ENCODE results near the gene FAM25A.
"Not testable (repeated sequence)": the region's sequence is repeated elsewhere in the genome, so short reads cannot be mapped to it uniquely, and the experiment has no call there.

Gene FAM25A

GRCh38 chr10:87020056-87020455 lies at the start of gene FAM25A:
TSS of gene FAM25A (plus strand) at chr10:87020294. CDS start at chr10:87020325, 31 bp downstream.
- not testable (repeated sequence) for DNase-seq (ENCODE audit: low spot score)

DNA sequence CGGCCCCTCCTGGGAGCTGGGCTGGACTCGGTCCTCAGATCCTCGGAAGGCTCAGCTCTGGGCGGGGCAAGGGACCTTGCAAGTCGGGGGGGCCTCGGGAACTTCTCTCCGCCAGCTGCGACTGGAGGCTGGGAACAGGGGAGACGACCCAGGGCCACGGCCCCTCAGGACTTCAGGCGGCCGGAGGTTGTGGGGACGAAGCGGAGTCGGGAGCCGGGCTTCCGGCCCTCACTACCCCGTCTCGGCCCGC lies 49.2 kb upstream of the FAM25A start:
- no peak for DNase-seq (ENCODE audit: low spot score)

GRCh38 chr10:86971232-86971991 lies 48.7 kb upstream of the FAM25A start:
- DNase-seq (ENCODE audit: low spot score) = peak; percentile 77

- DNase-seq (ENCODE audit: low spot score) = no peak
These were observed 47.3 kb upstream of the FAM25A start for GRCh38 chr10:86972613-86973380.

DNA sequence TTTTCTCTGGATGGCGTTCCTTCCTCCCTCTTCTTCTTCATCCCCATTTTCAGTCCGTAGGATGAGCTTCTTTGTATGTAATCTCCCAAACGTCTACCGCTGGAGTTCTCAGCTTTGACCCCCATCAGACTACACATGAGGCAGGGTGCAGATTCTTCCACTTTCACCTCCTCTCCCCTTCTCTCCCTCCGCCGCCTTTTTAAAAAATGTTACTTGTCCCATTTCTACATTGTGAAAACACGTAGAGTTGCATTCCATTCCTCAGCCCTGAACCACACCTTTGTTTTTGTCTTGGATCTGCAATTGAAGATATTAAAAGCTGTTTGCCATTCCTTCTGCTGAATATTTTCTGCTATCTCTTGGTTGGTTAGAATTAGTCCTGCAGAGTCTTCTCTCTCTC lies 45.6 kb upstream of the FAM25A start:
- no peak for DNase-seq (ENCODE audit: low spot score)

DNA sequence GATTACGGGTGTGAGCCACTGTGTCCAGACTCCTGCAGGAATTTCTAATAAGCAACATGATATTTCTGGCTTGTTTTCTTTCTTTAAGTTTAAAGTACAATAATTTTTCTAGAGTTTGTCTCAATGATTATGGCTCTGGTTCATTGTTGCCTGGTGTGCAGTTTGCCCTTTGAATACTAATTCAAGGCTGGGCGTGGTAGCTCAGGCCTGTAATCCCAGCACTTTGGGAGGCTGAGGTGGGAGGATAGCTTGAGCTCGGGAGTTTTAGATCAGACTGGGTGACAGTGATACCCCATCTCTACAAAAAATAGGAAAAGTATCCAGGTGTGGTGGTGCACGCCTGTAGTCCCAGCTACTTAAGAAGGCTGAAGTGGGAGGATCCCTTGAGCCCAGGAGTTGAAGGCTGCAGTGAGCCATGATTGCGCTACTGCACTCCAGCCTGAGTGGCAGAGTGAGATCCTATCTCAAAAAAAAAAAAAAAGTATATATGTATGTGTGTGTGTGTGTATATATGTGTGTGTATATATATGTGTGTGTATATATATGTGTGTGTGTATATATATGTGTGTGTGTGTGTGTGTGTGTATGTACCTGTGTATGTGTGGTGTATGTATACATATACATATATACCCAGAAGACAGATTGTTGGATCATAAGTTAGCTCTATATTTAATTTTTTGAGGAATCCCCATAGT lies 43.6 kb upstream of the FAM25A start:
- no peak for DNase-seq (ENCODE audit: low spot score)

DNA sequence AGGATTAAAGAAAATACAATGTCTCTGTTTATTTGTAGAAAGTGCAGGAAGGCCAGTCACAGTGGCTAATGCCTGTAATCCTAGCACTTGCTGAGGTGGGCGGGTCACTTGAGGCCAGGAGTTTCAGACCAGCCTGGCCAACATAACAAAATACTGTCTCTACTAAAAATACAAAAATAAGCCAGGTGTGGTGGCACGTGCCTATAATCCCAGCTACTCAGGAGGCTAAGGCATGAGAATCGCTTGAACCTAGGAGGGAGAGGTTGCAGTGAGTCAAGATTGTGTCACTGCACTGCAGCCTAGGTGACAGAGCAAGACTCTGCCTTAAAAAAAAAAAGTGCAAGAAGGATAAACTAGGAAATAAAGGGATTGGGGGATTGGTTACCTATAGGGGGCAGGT lies 41.6 kb upstream of the FAM25A start:
- DNase-seq (ENCODE audit: low spot score) = not testable (repeated sequence)

- no peak for DNase-seq (ENCODE audit: low spot score)
These were observed 40.7 kb upstream of the FAM25A start for GRCh38 chr10:86979296-86979818.

DNA sequence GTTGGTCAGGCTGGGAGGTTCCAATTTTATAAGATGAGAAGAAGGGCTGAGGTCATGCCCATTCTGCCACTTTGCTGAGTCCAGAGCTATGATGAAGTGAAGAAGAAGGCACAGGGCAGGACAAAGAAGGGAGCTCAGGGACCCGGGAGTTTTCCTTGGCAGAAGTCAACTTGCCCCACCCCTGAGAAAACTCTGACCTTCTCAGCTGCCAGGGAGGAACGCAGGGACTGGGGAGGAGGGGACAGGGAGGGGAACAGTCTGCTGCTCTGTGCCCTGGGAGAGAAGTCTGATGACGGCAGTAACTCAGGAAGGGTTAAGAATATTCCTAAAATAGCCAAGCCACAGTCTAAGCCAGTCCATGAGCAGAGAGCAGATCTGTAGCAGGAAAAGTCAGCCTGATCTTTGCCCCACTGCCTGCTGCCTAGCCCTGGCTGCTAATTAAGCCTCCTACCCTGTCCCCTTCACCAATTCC lies 40.1 kb upstream of the FAM25A start:
- no peak for DNase-seq (ENCODE audit: low spot score)

GRCh38 chr10:86981020-86981419 lies 39.1 kb upstream of the FAM25A start:
- DNase-seq (ENCODE audit: low spot score) = not testable (repeated sequence)

DNA sequence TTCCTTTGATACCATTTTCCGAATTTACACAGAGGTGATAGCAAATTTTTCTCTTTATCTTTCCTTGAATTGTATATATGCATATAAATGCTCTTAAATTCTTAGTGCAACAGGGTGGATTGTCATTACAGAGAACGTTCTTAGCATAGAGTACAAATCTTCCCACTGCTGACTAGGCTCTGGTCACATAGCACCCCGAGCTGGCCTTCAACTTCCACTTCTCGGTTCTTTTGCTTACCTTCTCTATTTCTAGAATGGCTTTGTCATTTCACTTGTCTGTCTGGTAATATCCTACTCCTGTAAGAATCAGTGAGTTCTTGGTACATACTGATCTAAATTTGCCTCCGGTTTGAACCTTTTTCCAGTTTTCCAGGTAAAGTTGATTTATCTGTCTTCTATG lies 38.4 kb upstream of the FAM25A start:
- no peak for DNase-seq (ENCODE audit: low spot score)

- DNase-seq (ENCODE audit: low spot score) = not testable (repeated sequence)
These were observed 35.6 kb upstream of the FAM25A start for GRCh38 chr10:86984498-86984897.

DNA sequence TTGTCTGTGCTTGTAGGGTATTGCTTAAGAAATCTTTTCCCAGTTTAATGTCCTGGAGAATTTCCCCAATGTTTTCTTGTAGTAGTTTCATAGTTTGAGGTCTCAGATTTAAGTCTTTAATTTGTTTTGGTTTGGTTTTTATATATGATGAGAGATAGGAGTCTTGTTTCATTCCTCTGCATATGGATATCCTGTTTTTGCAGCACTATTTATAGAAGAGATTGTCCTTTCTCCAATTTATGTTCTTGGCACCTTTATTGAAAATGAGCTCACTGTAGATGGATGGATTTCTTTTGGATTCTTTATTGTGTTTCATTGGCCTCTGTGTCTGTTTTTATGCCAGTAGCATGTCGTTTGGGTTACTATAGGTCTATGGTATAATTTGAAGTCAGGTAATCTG lies 31.6 kb upstream of the FAM25A start:
- no peak for DNase-seq (ENCODE audit: low spot score)

DNA sequence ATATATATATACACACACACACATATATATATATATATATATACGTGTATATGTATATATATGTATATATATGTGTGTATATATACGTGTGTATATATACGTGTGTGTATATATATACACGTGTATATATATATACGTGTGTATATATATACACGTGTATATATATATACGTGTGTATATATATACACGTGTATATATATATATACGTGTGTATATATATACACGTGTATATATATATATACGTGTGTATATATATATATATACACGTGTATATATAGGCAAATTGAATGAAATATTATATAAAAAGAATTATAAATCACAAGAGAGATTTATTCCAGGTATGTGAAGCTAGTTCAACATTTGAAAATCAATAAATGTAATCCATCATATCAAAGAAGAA lies 28.7 kb upstream of the FAM25A start:
- DNase-seq (ENCODE audit: low spot score) = not testable (repeated sequence)

- no peak for DNase-seq (ENCODE audit: low spot score)
These were observed 27.6 kb upstream of the FAM25A start for GRCh38 chr10:86992456-86992855.

GRCh38 chr10:86992929-86993328 lies 27.2 kb upstream of the FAM25A start:
- no peak for DNase-seq (ENCODE audit: low spot score)

DNA sequence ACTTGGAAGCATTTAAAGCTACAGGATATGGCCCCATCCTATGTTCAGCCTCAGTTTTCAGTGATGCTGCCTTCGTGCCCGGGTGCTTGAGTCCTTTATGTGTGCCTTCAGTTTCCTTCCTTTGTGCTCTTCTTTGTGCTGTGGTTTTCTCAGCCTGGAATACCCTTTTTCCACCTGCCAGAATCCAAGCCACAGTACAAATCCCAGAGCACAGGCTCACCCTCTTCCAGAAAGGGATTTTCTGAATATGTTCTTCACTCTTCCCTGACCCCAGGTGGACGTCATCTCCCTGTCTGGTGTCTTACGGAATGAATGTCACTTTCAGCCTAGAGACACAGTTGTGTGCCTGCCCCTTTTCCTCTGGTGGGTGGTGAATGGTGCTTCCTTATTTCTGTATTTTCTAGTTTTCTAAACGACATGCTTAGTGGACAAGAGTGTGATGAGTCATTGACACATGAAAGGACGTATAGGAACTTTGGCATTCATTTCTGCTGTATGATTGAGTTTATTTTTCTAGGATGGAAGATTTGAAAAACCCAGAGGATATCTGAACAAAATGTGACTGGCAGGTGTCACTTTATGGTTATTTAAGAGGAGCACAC lies 20.2 kb upstream of the FAM25A start:
- DNase-seq (ENCODE audit: low spot score) = not testable (repeated sequence)

- no peak for DNase-seq (ENCODE audit: low spot score)
These were observed 19.6 kb upstream of the FAM25A start for GRCh38 chr10:87000491-87000890.

- not testable (repeated sequence) for DNase-seq (ENCODE audit: low spot score)
These were observed 13.0 kb upstream of the FAM25A start for GRCh38 chr10:87007124-87007523.

DNA sequence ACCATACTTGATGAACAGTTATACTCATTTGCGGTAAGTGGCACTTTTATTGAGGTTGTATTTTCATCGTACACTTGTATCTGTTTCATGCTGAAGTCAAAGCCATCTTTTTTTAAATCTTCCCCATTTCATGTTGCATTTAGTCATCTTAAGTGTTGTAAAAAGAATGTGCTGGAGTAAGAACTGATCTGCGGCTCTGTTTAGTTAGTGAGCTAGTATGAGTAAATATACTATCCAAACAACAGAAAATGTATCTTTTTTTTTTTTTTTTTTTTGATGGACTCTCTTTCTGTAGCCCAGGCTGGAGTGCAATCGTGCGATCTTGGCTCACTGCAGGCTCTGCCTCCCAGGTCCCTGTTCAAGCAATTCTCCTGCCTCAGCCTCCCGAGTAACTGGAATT lies 12.4 kb upstream of the FAM25A start:
- DNase-seq (ENCODE audit: low spot score) = not testable (repeated sequence)

GRCh38 chr10:87008303-87008702 lies 11.8 kb upstream of the FAM25A start:
- peak; percentile 19 for DNase-seq (ENCODE audit: low spot score)

GRCh38 chr10:87009134-87009696 lies 10.9 kb upstream of the FAM25A start:
- DNase-seq (ENCODE audit: low spot score) = not testable (repeated sequence)

Data from LoVo (cell line).